ENCODE data around the gene TMPRSS6.

DNA sequence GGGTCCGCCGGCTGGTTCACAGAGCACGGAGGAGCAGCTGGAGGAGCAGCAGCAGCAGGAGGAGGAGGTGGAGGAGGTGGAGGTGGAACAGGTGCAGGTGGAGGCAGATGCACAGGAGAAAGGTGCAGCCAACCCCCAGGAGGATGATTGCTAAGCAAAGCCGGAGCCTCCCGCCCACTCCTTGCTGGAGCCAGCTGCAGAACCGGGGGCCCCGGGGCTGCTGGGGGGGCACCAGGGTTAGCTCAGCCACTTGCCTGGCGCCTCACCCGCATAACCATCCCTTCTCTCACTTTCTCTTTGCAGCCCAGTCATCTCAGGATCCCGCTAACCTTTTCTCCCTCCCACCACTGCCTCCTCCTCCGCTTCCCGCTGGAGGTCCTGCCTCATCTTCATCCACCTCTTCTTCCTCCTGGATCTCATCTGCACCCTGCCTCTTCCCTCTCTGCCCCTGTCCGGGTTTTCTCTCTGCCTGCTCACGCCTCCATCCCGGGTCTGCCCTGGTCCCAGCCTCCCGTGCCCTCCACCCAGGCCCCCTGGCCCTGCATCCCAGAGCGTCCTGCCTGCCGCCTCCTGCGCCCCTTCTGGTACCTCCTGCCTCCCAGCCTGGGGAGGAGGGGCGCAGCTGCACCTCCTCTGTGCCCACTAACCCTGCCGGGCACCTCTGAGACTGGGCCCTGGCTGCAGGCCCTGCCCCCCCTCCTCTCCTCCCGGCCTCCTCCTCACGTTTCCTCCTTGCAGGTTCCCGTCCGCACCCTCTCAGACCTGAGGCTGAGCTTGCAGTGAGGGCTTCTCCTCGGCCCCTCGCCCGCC lies 48.5 kb downstream of the TMPRSS6 start:
- TF ChIP-seq, protein P1, sequence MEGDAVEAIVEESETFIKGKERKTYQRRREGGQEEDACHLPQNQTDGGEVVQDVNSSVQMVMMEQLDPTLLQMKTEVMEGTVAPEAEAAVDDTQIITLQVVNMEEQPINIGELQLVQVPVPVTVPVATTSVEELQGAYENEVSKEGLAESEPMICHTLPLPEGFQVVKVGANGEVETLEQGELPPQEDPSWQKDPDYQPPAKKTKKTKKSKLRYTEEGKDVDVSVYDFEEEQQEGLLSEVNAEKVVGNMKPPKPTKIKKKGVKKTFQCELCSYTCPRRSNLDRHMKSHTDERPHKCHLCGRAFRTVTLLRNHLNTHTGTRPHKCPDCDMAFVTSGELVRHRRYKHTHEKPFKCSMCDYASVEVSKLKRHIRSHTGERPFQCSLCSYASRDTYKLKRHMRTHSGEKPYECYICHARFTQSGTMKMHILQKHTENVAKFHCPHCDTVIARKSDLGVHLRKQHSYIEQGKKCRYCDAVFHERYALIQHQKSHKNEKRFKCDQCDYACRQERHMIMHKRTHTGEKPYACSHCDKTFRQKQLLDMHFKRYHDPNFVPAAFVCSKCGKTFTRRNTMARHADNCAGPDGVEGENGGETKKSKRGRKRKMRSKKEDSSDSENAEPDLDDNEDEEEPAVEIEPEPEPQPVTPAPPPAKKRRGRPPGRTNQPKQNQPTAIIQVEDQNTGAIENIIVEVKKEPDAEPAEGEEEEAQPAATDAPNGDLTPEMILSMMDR (IDR thresholded peaks at IDR 0.05; ENCODE audit: low read length) = no peak
- TF ChIP-seq EZH2 (IDR thresholded peaks at IDR 0.05; ENCODE audit: borderline replicate concordance, low read length) = no peak
